Kidney (tissue), 14 donors: ENCODE results near the gene CFAP44. TPM values are rescaled to one million over a fixed set of nuclear protein-coding genes. Genes with fewer than 3 reads are reported as not detected.
A peak's percentile ranks its signal among the peaks of the same experiment; 100 is the strongest.

ENCODE experiments used
- DNase-seq, 5 donors: peaks; one replicate each; pipeline ENCODE4 v3.0.0-alpha.2; 2013 to 2020
- FAIRE-seq: peaks from 2 replicates; lab custom pipeline; 2012; peaks lifted over from hg19 to GRCh38; lab: Jason Lieb, UNC
- H3K27ac ChIP-seq, 2 donors: one replicate each; pipeline ENCODE4 v1.7.0; 2013; ENCODE audit warnings: low read depth in 2 of 2, low read length in 2 of 2, inconsistent platforms in 1 of 2
- H3K27me3 ChIP-seq: one replicate; pipeline ENCODE4 v1.7.1; 2013; ENCODE audit warnings: low read length, inconsistent platforms; ENCODE audit not compliant: control insufficient read depth, insufficient read depth
- H3K36me3 ChIP-seq, 3 donors: one replicate each; pipeline versions ENCODE4 v1.7.0 to v1.7.1; 2013; ENCODE audit warnings: low read length in 3 of 3, control low read depth in 1 of 3, inconsistent platforms in 1 of 3; ENCODE audit not compliant: insufficient read depth in 3 of 3, control insufficient read depth in 2 of 3
- H3K4me1 ChIP-seq, 3 donors: one replicate each; pipeline versions ENCODE4 v1.7.0 to v1.7.1; 2013; ENCODE audit warnings: low read length in 3 of 3, inconsistent platforms in 1 of 3, low read depth in 1 of 3; ENCODE audit not compliant: control insufficient read depth in 2 of 3, insufficient read depth in 2 of 3
- H3K4me3 ChIP-seq, 3 donors: one replicate each; pipeline versions ENCODE4 v1.7.0 to v1.8.1; 2013; ENCODE audit warnings: low read length in 3 of 3, control low read depth in 1 of 3, inconsistent platforms in 1 of 3
- H3K9ac ChIP-seq, 3 donors: one replicate each; pipeline versions ENCODE4 v1.7.0 to v1.7.1; 2013; ENCODE audit warnings: low read length in 3 of 3, control low read depth in 1 of 3, inconsistent platforms in 1 of 3
- H3K9me3 ChIP-seq, 3 donors: one replicate each; pipeline versions ENCODE4 v1.7.0 to v1.7.1; 2013; ENCODE audit warnings: low read length in 3 of 3, control low read depth in 1 of 3, inconsistent platforms in 1 of 3; ENCODE audit not compliant: control insufficient read depth in 2 of 3, insufficient read depth in 1 of 3
- CTCF ChIP-seq: IDR thresholded peaks from 3 replicates; pipeline ENCODE4 v1.5.1; 2012; ENCODE audit warnings: mild to moderate bottlenecking, moderate library complexity, borderline replicate concordance; ENCODE audit not compliant: insufficient read depth; ENCODE audit errors: extremely low read depth
- intact Hi-C: fragments of 100-400 bp; cut with DNase I; formaldehyde crosslinking; loops from one replicate; pipeline ENCODE4 v1.11.1; 2022
- polyA plus RNA-seq: library from polyadenylated mRNA; stranded (reverse); fragments of 350-450 nt; fragmentation: Illumina TruSeq; extraction: RNeasy Lipid Tissue Mini Kit (QIAGEN cat#74804); gene quantifications from one replicate; pipeline ENCODE4 v1.2.3, GENCODE V29; 2014; ENCODE audit warnings: low read depth, low replicate concordance; ENCODE audit not compliant: insufficient read depth
- total RNA-seq: library from RNA; stranded (reverse); fragmentation: NEBNext Ultra II Directional; extraction: Animal tissue kit (Norgen Biotek cat#: 25700); gene quantifications from one replicate; pipeline ENCODE4 v1.2.1, GENCODE V29; 2021
- donor health status: control.
- donor health status: control.
- donor health status: control.
- donor health status: control.
- donor health status: control.
- donor health status: DM: yes; HTN: yes; CAD: no.
- donor health status: Normal renal cell carcinoma (clear cell type).

Gene CFAP44
- total and polyA plus RNA-seq, 2 donors from 2014 or later, result 2.8 to 11.0 TPM

GRCh38 chr3:113428581-113428980 is 12.7 kb downstream of the CFAP44 start:
- Histone ChIP-seq H3K9ac (no peak overlapping the region), H3K4me1 (no peaks in the 10 kb centered on the region), H3K9me3 (no peaks in the 10 kb centered on the region), H3K27me3 (no peaks in the 10 kb centered on the region), H3K4me3 (no peak overlapping the region), H3K36me3 (peaks cover 0 to 7% (median 2%) of the 10 kb centered on the region in 3 donors), H3K27ac (no peak overlapping the region)
- no peak for DNase-seq
- intact Hi-C loops, result no loop called here
- no peak for FAIRE-seq
- no peak for TF ChIP-seq CTCF

- Histone ChIP-seq H3K27ac (no peak overlapping the region), H3K9me3 (no peaks in the 10 kb centered on the region), H3K4me3 (no peak overlapping the region), H3K36me3 (peaks cover 0 to 7% (median 2%) of the 10 kb centered on the region in 3 donors), H3K27me3 (no peaks in the 10 kb centered on the region), H3K4me1 (no peaks in the 10 kb centered on the region), H3K9ac (no peak overlapping the region)
- TF ChIP-seq CTCF, result no peak
- FAIRE-seq, result no peak
- intact Hi-C loops, result no loop called here
- peak in 2 of 5 donors; percentile 22 to 26 for DNase-seq
These were observed 17.6 kb downstream of the CFAP44 start for GRCh38 chr3:113423699-113424098.

GRCh38 chr3:113421082-113421481 is 20.2 kb downstream of the CFAP44 start:
- DNase-seq (no peak), FAIRE-seq (no peak)
- TF ChIP-seq CTCF, result no peak
- H3K36me3 ChIP-seq, result peaks cover 0 to 2% (median 0%) of the 10 kb centered on the region in 3 donors
- no peak overlapping the region for H3K9ac ChIP-seq
- no peaks in the 10 kb centered on the region for H3K4me1 ChIP-seq
- no peak overlapping the region for H3K4me3 ChIP-seq
- no peaks in the 10 kb centered on the region for H3K27me3 ChIP-seq
- no peaks in the 10 kb centered on the region for H3K9me3 ChIP-seq
- no peak overlapping the region for H3K27ac ChIP-seq
- intact Hi-C loops, result no loop called here

- Histone ChIP-seq H3K27me3 (no peaks in the 10 kb centered on the region), H3K4me1 (no peaks in the 10 kb centered on the region), H3K27ac (no peak overlapping the region), H3K9ac (no peak overlapping the region), H3K36me3 (no peaks in the 10 kb centered on the region), H3K9me3 (no peaks in the 10 kb centered on the region), H3K4me3 (no peak overlapping the region)
- DNase-seq (no peak), FAIRE-seq (no peak)
- no peak for TF ChIP-seq CTCF
- intact Hi-C loops, result no loop called here
These were observed 31.6 kb downstream of the CFAP44 start for GRCh38 chr3:113409676-113410075.
